Stimulated activated CD4-positive, alpha-beta T cell treated with anti-CD3 and anti-CD28 coated beads, Interleukin-4, amount 100 ng/mL, for 4 hours (primary cell): ENCODE results near the gene WRAP53.

Source experiments
- DNase-seq, 2 experiments: peaks; one replicate each; pipeline ENCODE4 v3.0.0-alpha.2; 2020

Gene WRAP53

GRCh38 chr17:7710301-7710700 lies 22.0 kb downstream of the WRAP53 start:
- DNase-seq, result no peak

DNA sequence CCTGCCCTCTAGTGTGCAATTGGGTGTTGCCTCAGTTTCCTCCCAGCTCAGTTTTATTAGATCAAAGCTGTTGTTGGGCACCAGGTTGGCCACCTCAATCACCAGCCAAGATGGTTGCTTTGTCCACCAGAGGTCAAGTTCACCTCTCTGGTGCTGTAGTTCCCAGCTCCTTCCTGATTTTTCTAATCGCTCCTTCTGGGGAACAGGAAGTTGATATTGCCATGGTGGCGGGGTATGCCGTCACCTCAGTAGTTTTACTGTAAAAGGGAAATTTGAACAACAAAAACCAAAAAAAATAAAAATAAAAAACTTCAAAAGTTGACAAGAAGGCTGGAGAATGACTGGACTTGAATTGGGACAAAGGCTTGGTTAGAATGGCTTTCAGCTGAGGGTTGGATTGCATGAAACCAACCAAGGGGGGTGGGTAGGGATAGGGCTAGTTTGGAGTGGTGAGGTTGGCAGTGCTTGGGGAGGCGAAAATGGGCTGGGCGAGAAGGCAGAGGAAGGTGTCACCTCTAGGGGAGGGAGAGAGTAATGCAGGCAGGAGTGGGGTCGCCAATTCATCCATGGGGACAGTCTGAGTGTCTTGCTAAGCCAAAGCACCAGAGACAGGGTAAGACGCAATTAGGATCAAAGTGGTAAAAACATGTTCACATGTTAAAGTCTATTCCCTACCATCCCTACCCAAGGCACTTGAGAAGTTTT lies 22.9 kb downstream of the WRAP53 start:
- no peak for DNase-seq

DNA sequence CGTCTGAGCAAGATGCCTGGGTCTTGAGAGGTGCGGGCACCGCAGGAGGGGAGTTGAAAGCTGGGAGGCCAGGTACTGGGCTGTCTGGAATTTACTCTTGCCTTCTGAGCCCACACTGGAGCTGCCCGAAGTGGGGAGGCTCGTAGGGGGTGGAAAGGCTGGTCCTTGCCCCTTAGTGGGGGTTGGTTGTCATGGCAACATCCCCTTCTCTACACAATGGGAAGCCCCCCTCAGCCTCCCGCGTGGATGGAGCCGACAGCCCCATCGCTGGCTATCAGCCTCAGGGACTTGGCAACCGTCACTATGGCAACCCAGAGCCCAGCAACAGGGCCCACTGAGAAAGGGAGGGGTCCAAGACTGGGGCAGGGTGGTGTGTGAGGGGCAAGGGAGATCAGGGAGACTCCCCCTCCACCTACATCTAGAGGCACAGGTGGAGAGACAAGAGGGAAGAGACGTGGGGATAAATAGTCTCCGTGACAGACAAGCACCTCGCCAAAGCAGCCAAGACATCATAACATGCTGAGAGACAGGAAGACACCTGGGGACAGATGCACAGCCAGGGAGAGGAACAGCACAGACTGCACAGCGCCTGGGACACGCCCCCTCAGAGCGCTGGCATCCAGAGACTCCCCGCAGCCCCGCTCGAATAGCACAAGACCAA lies 24.0 kb downstream of the WRAP53 start:
- no peak for DNase-seq

DNA sequence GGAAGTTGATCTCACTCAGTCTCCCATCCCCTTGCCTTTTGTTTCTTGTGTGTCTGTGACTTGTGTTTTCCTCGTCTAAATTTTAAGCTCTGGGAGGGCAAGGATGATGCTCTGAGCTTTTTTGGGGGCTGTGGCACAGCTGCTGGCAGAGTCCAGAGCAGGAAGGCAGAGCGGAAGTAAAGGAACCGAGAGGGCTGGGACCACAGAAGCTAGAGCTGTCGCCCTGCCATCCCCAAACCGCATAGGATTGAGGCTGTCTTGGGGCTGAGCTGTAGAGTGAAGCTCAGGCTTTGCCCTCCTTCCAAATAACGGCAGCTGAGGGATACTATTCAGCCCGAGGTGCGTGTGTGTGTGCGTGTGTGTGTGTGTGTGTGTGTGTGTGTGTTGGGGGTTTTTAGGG lies 25.5 kb downstream of the WRAP53 start:
- DNase-seq, result no peak

DNA sequence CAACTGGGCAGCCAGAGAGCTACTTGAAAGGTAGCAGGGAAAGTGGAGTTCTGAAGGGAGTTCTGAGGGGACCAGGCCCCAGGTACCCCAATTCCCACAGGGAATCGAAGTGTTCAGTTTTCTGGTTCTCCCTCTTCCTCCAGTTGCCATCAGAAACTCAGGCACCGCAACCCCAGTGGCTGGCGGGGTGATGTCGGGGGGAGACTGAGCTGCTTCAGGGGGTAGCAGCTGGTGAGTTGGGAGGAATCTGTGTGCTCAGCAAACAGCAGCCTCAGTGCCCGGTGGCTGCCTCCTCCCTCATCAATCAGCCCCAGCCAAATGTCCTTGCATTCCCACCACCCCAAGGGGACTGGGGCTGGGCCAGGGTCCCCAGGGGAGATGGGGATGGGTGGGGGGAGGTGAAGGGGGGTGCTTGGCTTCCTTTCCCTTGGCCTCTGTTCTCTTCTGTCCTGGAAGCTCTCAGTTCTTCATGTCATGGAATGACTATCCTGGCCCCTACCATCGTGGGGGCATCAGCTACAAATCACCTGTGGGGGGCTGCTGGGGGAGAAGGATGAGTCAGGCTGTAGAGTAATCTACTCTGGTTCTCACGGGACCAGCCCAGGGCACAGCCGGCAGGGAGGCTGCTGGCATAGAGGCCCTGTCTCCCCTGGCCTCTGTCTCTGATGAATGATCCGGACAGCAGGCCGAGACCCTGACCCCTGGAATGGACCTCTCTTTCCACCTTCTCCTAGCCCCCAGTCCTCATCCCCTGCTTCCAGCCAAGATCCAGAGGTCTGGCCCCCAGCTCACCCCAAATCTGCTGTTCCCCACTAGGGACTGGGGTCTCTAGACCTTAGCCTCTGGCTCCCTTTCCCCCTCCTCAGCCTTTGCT lies 26.7 kb downstream of the WRAP53 start:
- no peak for DNase-seq

DNA sequence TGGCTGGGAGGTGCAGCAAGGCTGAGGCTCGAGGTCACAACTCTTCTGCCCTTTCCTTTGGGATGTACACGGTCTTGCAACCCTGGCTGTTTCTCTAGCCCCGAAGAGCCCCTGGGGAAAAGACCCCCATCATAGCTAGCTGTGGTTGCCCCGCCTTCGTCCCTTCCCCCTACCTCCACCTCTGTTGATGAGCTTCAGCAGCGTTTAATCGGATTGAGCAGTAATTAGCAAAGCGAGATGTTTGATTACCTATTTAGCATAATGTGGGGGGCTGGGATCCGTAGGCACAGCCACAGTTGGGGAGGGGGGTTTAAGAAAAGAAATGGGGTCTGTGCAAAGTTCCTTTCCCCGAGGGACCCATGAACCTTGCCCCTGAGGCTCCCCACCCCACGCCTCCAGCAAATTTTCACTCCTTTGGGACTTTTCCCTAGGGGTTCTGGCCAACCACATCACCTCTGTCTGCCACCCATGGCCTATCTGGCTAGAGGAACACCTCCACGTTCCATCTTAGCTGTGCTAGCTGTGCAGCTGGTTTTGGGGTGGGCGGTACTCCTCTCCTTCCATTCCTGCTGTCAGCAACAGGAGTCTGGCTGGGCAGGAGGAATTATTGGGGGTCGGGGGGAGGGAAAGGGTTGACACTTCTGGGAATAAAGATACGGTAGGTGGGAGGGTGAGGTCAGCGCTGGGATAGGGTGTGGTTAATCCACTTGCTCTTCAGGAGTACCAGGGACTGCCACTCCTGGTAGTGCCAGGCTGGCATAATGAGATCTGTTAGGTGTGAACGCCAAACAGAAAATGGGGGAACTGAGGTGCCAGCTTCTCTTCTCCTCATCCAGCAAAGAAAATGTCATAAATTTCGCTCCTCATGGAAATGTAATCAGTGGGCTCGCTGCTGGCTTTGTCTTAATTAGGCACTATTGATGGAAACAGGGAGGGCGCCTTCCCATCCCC lies 27.9 kb downstream of the WRAP53 start:
- no peak for DNase-seq

DNA sequence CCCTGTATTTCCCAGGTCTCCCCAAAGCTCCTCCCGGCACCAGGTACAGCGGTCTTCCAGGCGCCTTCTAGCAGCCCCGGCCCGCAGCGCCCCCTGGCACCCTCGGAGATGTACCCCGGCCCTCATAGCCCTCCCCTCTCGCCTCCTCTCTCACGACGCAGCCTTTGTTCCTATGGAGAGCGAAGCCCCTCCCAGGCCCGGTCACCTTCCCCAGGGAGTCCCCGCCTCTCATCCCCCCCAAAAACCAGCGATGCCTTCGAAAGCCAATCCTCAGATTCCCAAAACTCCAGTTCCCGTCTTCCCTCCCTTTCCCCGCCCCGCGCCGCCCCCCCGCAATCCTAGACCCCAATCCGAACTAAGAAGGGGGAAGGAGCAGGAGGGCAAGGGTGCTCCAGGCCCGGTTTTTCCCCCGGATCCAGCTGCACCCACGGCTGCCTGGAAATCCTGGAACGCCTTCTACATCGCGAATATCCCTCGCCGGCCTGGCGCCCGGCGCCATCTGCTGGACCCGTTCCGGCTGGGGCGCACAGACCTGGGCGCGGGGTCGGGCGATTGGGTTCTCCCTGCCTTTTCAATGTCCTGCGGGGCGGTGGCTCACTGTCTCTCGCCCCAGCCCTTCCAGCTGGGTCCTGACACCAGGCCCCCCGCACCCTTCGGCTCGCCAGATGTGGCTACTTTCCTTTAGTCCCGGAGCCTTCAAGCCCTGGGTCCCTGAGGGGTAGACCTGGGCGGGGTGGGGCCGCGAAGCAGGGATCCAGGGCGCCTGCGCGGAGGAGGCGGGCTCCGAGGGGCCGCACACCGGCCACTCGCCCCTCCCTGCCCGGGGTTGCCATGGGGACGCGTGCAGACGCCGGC lies 28.9 kb downstream of the WRAP53 start, which contains the start of gene DNAH2:
TSS of gene DNAH2 (plus strand) at position 844 of the 855 bp plus-strand sequence. CDS start 1,991 bp downstream, outside the sequence.
- DNase-seq, result peak in 1 of 2 experiments; percentile 50

DNA sequence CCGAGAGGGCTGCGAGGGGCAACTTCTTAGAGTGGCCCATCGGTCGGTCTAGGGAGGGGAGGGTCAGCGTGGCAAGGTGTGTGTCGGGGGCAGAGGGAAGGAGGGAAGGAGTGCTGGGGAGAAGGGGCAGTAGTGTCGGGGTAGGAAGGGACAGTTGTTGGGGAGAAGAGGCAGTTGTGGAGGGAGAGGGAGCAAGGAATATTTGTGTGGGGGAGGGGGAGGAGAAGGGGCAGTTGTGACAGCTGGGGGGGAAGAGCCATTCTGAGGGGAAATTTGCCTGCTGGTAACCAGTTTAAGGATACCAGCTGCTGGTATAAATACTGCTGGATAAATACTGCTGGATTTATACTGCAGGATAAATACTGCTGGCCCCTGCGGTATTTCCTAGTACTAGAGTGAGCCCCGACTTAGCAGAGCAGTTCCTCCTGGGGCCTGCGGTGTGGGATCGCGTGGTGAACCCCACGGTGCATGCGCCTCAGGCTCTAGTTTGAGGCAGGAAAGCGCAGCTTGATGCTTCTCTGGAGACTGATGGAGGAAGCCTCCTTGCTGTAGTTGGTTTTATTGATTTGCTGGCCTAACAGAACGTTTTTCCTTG lies 29.6 kb downstream of the WRAP53 start:
- peak in 1 of 2 experiments; percentile 18 for DNase-seq

GRCh38 chr17:7719661-7720060 lies 31.4 kb downstream of the WRAP53 start:
- DNase-seq, result no peak

DNA sequence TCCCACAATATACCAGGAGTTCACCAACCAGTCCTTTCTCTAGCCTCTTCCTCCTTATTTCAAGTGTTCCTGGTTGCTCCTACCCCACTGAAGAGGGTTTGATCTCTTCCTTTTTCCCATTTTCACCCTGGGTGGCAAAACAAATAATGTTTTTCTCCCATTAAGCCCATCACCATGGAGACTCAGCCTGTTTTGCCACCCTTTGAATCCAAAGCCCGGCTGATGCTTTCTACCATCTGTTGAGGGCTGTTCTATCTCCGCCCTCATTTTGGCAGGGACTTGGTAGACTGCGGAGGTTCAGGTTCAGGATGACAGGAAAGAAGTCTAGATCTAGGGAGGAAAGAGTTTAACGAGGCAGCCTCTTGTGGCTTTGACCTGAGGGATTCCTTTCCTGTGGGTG lies 31.8 kb downstream of the WRAP53 start:
- no peak for DNase-seq

DNA sequence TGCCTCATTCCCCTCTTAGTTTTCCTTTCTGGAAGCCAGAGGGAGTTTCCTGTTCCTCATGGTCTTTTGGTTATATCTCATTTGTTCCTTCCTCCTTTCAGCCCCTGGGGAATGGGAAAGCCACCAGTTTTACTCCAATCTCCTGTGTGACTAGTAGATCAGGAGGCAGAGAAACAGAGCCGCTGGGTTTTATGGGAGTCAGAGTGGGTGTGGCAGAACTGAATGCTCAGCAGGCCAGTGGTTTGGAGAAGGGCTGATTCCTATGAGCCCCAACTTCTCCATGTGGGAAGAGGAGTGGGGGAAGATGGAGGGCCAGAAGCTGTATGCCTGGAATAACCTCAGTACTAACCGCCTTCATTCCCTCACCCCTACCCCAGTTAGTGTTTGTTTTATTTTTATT lies 33.3 kb downstream of the WRAP53 start:
- no peak for DNase-seq

DNA sequence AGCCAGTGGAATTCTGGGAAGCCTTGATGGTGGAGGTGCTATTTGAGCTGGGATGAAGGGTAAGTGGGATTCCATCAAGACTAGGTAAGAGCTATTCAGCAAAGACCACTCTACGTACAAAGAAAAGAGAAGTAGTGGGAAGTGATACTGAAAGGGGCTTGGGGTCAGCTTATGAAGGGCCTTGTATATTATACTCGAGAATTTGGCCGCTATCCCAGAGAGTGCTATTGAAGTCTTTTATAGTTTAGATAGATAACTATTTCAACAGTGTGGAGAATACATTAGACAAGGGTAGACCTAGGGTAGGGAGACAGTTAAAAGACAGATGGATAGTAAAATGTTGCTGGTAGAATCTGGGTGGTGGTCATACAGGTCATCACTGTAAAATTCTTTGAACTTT lies 39.6 kb downstream of the WRAP53 start:
- DNase-seq, result no peak

DNA sequence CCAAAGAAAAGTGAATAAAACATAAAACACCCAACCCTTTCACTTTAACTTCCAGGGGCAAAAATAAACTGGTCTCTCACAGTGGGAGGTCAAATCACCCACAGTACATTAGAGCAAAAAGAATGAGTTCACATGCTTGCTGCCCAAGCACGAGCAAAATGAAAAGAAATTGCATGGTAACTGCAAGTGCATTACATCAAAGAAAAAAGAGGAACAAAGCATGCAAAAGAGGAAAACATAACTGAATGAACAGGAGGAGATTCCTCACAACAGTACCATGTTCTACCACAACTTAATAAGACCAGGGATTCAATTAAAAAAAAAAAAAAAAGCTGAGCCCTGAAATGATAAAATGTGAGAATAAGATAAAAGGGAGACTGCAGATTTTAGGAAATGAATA lies 41.5 kb downstream of the WRAP53 start:
- no peak for DNase-seq

DNA sequence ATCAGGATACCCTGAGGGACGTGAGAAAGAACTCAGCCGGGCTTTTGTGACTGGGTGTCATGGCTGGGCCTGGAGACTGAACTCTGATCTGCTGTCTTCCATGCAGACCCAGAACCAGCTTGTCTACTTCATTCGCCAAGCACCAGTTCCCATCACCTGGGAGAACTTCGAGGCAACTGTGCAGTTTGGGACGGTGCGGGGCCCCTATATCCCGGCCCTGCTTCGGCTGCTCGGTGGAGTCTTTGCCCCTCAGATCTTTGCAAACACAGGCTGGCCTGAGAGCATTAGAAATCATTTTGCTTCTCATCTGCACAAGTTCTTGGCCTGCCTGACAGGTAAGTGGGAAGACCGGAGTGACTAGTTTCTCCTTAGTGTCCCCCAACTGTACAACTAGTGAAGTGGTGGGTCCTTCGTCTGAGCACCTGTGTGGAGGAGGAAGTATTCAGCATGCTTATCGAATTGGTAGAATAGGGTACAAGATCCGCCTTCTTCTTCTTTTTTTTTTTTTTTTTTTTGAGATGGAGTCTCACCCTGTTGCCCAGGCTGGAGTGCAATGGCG lies 44.8 kb downstream of the WRAP53 start:
- DNase-seq, result no peak

DNA sequence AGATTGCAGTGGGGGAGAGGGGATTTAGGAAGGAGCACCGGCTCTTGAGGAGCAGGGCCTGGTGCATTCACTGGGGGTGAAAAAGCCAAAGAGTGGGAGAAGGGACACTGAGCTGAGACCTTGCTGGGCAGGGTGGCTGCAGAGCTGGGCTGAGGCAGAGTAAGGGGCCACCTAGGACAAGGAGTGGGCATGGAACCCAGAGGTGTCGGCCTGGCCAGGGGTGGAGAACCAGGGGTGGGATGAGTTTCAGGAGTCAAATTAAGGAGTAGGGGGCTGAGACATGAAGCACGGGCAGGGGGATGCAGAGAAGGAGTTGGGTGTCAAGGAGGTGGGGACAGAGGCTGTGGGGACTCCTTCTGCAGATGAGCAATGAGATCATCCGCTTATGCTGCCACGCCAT lies 49.3 kb downstream of the WRAP53 start:
- DNase-seq, result no peak

- no peak for DNase-seq
Observed at GRCh38 chr17:7739746-7740145, 51.5 kb downstream of the WRAP53 start.

DNA sequence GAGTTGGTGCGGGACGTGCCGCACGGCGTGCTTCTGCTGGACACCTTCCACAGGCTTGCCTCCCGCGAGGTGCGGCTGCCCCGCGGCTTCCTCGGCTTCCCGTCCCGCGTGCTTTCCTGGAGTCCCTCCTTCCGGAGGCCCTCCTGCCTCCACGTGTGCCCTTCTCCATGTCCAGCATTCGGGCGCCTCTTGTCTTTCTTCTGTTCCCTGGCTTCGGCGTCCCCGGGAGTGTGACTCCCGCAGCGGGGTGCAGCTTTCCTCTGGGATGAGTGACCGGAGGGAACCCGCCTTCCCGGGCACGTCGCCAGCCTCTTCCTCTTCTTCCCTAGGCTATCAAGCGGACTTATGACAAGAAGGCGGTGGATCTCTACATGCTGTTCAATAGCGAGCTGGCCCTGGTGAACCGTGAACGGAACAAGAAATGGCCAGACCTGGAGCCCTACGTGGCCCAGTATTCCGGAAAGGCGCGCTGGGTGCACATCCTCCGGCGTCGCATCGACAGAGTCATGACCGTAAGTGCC lies 52.3 kb downstream of the WRAP53 start:
- no peak for DNase-seq

- DNase-seq, result no peak
Observed at GRCh38 chr17:7742729-7743128, 54.5 kb downstream of the WRAP53 start.

- no peak for DNase-seq
Observed at GRCh38 chr17:7744416-7744815, 56.1 kb downstream of the WRAP53 start.

DNA sequence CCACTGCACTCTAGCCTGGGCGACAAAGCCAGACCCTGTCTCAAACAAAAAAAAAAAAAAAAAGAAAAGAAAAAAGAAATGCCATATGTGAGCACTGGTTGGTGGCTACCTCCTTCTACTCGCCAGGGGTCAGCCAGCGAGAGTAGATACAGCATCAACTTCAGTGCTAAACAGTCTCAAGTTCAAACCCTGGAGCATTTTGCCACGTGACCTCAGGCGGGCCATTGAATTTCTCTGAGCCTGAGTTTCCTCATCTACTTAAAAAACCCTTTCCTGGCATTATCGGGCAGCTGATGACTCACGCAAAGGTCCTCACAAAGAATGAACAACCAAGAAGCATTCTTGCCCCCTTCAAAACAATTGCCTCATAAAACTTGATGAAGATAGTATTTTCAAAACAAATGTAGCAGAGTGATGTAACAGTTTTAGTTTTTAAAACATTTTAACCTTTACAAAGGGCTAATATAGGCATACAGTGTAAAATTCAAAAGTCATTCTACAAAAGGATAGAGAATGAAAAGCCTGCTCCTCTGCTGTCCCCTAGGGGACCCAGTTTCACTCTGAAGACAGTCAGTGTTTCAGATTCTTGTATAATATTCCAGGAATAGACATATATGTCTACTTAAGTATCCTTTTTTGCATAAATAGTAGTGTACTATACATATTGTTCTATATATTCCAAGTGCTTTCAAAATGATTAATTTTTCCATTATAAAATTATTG lies 57.6 kb downstream of the WRAP53 start:
- no peak for DNase-seq
